GM19467 (cell line): Measurements from ENCODE around the gene KCNJ12.
"Not testable (repeated sequence)": the region's sequence is repeated elsewhere in the genome, so short reads cannot be mapped to it uniquely, and the experiment has no call there.

Experiments
- ATAC-seq: cut with Tn5 transposase; IDR thresholded peaks from one replicate; pipeline ENCODE4 v1.9.1; 2021; ENCODE audit warnings: mild to moderate bottlenecking, moderate library complexity; ENCODE audit not compliant: unreplicated experiment

KCNJ12 gene

DNA sequence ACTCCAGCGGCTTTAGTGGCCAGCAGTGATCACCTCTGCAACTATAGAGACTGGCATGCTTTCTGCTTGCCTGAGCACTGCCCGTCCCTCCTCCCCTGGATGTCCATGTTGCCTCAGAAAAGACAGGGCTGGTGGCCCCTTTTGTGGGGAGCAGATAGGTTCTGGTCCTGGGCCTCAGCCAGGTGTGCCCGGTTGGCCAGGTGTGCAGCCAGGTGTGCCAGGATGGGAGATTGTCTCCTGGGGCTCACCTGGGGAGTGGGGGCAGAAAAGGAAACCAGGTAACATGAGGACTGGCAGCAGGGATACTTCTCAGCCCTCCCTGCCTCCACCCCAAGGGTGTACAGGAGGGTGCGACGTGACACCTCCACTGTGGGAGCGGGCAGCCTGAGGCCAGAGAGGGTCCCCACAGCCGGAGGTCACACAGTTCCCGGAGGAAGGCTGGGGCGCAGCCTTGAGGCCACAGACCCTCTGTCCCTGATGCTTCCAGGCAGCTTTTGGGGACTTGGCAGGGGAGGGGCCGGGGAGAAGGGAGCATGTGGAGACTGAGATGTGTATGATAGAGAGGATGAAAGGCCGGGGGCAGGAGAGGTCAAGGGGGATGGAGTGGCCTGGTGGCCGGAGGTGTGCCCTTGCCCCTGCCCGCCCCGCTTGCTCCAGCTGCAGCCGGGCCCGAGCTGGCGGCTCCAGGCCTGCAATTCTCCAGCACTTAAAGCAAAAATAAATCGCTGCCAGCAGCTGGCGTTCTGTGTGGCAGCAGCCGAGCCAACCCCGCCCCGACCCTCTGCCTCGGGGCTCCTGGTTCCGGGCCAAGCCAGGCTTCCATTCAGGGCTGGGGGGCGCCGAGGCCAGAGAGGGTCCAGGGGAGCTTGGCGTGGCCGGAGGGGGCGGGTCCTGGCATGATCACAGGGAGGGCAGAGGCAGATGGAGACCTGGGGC, 6.7 kb downstream of the KCNJ12 start:
- no peak for ATAC-seq

DNA sequence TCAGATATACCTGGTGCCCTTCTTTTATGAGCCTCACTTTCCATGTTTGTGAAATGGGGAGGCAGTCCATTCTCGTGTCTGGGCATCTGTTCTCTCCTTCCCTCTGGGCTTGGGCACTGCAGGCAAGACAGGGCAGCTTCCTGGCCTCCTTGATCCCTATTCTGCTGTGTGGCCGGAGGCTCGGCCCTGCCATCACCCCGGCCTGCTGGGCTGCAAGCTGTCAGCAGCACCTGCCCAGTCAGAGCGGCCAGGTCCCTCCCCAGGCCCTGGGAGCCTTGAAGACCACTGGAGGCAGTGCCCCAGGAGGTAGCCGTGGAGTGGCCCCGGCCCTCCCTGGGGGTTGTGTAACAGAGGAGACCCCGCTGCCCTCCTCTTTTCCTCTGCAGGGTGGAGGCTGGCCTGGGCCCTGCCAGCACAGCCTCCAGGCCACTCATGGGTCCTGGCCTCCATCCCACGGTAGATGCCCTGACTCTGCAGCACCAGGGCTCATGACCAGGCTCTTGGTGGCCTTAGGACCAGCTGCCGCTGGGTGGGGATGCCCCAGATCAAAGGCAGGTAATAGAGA, 9.2 kb downstream of the KCNJ12 start:
- ATAC-seq: no peak

DNA sequence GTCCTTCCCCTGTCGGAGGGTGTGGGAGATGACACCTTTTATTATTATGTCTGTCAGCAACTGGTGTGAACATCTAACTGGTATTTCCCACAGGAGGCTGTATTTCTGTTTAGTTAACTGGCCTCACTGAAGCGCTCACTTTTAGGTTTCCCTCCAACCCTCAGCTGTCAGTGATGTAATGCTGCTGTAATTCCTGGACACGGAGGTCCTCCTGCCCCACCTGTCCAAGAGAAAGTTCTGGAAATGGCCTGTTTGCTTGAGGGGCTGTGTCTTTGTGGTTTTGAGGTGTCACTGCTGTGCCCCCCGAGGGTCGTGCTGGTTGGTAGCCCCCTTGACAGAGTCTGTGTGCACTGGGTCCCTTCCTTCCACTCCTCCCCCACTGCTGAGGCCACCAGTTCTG, 11.5 kb downstream of the KCNJ12 start:
- ATAC-seq: no peak

DNA sequence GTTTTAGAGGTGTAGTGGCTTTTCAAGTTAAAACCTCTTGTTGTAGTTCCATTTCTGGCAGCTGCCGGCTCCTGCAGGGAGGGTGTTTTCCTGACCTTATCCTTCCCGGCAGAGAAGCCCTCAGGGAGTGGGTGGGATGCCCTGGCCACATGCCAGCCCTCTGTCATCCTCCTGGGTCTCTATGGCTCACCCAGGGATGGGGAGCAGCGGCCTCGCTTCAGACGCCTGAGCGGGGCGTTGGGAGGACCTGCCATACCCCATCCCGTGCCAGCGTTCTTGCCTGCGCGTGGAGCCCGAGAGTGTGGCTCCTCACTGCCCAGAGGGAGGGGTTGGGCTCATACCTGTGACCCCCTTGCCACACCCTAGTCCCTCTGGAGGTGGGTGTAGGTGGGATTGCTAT, 11.9 kb downstream of the KCNJ12 start:
- ATAC-seq: no peak

DNA sequence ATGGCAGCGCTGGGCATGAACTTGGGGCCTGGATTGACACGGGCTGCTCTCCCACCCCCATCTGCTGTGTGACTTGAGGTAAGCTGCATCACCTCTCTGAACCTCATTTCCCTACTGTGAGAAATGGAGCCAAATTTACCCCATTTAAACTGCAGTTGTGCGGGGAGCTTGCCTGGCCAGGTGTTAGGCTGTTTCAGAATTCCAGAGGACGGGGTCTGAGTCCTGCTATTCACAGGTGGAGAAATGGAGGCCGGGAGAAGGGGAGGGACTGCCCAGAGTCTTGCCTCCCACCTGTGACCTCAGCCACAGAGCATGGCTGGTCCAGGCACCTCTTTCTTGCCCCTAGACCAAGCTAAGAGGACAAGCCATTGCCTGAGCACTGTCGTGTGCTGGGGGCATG, 12.8 kb downstream of the KCNJ12 start:
- ATAC-seq: no peak

DNA sequence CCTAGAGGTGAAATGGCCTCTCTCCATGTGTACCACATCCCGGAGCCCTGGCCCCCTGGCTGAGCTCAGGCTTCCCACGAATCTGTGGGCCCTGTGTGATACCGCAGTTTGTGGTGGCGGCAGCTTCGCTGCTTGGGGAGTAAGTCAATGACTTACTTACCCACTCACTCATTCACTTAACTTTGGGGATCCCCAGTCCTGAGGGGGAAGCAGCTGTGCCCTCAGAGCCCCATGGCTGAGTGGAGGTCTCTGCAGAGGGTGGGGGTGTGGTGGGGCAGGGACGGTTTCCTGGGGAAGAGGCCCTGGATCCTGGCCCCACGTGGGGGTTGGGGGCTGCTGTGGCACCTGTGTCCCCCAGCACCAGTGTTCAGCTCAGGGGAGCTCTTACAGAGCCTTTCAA, 13.2 kb downstream of the KCNJ12 start:
- ATAC-seq: no peak

DNA sequence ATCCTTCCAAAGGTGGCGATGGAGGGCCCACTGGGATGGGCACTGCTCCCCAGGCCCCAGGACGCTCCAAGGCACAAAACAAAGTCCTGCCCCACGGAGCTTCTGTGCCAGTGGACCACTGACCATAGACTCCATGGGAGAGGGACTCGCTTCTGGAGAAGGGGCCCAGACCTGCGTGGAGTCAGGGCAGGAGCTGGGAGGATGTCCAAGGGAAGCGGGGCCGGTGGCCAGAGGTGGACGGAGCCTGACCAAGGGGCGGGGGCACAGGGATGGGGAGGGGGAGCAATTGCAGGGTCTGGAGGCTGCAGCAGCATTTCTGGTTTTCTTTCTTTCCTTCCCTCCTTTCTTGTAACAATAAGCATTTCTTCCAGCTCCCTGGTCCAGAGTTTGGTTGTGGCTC, 14.1 kb downstream of the KCNJ12 start:
- ATAC-seq: no peak

DNA sequence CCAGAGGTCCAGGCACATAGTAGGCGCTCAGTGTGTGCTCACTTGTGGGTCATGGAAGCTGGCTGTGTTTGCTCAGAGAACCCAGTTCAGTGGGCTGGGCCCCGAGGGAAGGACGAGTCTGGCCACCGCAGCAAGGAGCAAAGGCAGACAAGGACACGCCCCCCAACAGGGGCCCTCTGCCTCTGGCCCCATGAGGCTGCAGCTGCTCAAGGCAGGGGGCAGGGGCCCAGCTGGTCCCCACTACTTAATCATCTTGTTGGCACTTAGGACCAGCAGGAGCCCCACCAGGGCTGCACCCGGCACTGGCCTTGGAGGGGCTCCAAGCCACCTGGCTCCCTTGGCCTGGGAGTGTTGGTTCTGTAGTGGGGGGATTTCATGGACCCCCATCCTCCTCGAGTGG, 16.1 kb downstream of the KCNJ12 start:
- ATAC-seq: no peak

DNA sequence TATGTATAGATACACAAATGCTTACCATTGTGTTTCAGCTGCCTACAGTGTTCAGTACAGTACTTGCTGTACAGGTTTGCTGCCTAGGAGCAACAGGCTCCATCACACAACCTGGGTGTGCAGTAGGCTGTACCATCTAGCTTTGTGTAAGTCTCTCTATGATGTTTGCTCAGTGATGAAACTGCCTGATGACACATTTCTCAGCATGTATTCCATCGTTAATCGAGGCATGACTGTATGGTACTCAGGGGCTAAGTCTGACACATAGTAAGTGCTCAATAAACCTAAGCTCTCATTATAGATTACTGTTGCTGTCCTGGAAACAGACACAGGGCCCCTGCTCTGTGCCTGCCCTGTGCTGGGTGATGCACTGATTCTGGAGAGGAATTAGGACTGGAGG, 18.1 kb downstream of the KCNJ12 start:
- ATAC-seq: no peak

DNA sequence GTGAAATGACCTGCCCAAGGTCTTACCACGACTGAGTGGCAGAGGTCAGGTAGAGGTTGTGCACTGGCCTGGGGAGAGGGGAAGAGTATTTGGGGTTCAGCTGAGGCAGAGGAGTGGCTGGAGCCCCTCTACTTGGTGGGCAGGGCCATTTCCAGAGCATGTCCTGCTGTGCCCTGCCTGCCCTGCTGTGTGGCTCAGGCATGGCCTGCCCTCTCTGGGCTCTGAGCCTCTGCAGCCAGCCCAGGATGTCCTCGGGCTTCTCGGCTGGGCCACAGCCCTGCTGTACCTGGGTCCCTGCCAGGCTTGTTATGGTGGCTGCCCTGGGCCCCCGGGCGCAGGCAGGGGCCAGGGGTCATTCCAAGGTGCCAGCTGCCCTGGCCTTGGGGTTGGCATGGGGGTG, 19.6 kb downstream of the KCNJ12 start:
- ATAC-seq: no peak

DNA sequence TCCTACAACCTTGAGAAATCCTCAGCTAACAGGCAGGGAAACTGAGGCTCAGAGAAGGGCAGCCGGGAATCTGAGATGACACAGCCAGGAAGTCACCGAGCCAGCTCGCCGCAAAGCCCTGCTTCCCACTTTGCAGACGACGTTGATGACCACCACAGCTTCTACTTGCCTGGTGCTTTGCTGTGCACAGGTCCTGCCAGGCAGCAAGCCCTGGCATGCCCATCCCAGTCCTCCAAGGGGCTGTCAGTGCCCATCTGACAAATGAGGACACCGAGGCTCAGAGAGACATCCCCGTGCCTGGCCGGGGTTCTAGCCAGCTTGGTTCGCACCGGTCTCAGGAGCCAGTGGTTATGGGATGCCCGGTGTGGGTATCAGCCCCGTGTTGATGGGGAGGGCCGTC, 20.1 kb downstream of the KCNJ12 start:
- ATAC-seq: no peak

DNA sequence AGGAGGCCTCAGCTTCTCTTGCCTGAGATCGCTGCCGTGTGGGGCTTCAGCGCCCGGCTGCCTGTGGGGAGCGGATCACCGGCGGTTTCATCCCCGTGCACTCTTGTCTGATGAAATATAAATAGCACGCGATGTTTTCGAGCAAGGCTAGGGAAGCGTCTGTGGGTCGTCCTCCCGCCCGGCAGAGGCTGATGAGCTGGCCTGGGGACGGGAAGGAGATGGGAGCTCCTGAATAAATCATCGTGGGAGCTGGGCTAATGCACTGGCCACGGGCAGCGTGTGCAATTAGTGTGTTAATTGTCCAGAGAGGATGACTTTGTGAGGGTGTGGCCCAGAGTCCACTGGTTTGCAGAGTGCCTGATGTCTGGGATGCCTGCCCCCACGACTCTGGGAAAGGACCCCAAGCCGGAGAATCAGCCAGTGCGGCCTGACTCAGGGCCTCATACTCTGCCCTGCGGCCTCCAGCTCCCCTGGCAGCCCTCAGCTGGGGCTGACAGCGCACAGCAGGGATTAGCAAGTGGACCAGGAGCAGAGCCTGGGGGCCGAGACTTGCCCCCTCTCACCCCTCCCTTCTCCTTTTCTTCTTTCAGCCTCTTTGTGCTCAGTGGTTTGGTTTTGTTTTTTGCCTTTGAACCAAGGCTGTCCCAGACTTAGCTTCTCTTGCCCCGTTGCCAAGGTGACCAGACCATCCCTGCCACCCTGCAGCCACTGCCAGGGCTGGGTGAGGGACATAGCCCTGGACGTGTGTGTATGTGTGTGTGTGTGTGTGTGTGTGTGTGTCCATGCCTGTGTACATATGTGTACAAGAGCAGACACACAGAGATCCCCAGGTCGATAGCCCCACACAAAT, 21.4 kb downstream of the KCNJ12 start:
- ATAC-seq: no peak

DNA sequence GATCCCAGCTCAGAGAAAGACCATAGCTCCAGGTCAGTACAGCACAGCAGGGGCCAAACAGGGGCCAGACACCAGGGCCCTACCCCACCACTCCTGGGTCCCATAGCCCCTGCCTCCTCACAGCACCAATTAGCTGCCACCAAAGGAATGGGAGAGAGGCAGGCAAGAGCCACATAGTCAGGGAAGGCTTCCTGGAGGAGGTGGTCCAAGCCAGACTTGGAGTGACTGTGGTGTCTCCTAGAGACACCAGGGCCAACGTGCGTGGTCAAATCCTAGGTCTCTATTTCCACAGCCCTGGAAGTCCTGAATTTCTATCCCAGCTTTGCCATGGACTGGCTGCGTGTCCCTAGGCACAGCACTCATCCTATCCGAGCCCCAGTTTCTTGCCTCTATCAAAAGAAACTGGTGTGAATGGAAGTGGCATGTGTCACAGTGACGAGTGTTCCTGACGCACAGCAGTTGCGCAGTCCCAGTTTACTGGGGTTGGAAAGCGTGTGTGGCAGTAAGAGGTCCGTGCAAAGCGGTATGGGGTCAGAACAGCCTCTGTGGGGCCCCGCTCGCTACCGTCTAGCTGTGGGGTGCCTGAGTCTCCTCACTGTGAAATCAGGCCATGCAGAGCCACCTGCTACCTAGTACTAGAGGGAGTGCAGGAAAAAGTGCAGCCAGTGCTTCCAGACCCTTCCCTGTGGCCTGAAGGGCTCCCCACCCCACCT, 23.5 kb downstream of the KCNJ12 start:
- no peak for ATAC-seq

DNA sequence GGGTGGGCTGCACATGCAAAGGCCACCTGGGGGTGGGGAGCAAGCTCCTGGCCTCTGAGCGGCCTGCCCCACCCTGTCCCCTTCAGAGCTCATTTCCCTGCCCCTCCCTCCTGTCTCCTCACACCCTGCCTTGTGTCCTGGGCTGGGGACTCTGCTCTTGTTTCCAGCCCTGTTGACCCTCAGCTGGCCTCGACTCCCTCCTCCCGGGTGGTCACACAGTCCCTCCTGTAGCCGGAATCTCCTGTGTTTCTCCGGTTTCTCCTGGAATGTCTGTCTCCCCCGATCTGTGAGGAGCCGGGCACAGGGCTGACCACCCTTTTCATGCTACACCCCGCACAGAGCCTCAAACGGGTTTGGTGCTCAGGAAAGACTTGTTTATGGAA, 24.0 kb downstream of the KCNJ12 start:
- not testable (repeated sequence) for ATAC-seq

DNA sequence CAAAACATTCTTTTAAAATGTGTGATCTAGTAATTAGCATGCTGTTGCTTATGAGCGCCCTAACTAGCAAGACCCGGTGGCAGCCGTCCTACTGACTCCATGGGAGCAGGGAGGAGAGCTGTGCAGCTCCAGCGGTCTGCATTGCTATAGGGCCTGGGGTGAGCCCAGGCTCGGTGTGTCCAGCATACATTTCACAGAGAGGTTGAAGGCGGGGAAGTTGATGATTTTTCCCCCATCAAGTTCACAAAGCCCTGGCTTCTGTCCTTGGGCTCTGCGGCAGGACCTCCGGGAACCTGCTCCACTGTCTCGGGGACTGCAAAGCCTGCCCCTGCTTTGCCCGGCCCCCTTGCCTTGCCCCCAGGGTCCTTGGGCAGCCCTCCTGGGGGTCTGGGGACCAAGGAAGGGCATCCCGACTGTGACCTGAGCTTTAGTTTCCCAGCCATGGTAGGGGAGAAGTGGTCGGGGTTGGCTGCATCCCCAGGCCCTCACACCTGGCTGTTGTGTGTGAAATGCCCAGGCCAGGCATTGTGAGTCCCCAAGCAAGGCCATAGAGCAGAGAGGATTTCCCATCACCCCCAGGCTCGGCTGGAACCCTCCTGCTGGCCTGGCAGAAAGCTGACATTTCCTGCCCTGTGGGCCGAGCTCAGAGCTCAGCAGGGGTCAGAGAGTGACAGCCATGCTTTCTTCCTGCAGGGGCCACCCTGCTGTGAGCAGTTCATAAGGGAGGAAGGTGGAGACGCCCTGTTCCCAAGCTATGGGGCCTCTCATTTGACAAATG, 24.8 kb downstream of the KCNJ12 start:
- no peak for ATAC-seq

DNA sequence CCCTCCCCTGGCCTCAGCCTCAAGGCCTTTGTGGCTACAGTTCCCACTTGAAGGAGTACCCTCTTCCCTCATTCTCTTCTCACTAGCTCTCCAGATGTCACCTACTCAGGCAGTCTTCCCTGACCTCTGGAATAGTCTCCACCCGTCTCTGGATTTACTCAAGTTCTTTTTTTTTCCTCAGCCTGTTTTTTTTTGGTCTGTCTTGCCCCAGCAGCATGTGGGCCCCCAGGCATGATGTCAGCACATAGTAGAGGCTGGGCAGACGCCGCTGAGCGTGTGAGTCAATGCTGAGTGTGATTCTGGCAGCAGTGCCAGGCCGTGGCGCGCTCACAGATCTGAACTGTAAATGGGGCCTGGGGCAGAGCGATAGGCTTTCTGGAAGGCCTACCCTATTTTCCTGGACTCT, 26.0 kb downstream of the KCNJ12 start:
- ATAC-seq: not testable (repeated sequence)

DNA sequence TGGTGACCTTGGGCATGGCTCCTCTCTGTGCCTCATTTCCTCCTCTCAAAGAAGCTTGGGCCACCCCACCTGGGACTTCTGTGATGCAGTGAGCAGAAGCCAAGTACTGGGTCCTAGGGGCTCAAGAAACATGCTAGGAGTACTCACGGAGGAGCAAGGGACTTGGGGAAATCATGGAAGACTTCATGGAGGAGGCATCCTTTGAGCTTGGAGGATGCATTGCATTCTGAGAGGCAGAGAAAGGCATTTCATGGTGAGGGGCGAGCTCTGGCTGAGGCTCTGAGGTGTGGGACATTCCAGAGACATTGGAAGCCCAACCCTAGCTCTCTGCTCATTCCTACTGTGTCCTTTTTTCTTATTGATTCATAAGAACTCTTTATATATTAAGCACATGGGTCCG, 26.8 kb downstream of the KCNJ12 start:
- ATAC-seq: not testable (repeated sequence)

DNA sequence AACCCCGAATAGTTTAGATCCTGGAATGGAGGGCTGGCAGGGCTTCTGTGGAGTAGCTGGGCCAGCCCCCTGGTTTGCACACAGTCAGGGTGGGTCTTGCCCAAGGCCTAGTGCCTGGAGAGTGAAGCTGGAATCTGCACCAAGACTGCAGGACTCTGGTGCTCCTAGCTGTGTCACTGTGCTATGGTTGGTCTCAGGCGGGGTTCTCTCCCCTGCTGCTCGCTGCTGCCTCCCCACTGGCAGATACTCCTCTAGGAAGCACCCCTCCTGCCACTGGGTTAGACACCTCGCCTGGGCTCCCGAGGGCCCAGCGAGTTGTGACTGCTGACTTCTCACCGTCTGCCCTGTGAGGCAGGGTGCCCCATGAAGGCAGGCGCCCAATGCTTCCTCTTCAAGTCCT, 27.9 kb downstream of the KCNJ12 start:
- not testable (repeated sequence) for ATAC-seq

DNA sequence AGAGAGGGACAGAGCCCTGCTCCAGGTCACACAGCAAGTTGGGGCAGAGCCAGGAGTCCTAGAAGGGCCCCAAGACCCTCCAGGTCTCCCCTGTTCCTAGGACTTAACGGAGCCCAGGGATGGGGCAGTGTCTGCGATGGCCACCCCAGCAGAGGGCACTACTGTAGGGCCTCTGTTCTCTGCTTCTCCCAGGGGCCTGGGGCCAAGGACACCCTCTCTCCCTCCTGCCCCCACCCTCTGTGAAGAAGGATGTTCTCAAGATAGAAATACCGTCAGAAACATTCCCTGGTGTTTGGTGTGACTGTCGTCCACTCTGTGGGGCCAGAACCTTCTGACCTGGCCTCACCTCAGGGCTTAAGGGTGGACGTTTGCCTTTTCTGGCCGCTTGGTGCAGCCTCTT, 28.4 kb downstream of the KCNJ12 start:
- ATAC-seq: not testable (repeated sequence)
